Measurements from ENCODE around the gene FN3KRP.

The FN3KRP gene

GRCh38 chr17:82716203-82717010 lies at the start of gene FN3KRP:
Gene FN3KRP, plus strand, starts transcription at chr17:82716706. Its CDS starts 50 bp downstream, at chr17:82716756.
- peak; percentile 65 for DNase-seq

- DNase-seq = no peak
These were observed 49.4 kb upstream of the FN3KRP start for GRCh38 chr17:82666931-82667667.

GRCh38 chr17:82667668-82668000 lies 48.9 kb upstream of the FN3KRP start:
- DNase-seq = no peak

GRCh38 chr17:82668024-82668630 lies 48.4 kb upstream of the FN3KRP start:
- DNase-seq = no peak

- peak; percentile 72 for DNase-seq
These were observed 47.8 kb upstream of the FN3KRP start for GRCh38 chr17:82668631-82669099.

- DNase-seq = no peak
These were observed 45.6 kb upstream of the FN3KRP start for GRCh38 chr17:82670661-82671450.

- DNase-seq = no peak
These were observed 41.6 kb upstream of the FN3KRP start for GRCh38 chr17:82674656-82675475.

- DNase-seq = no peak
These were observed 40.8 kb upstream of the FN3KRP start for GRCh38 chr17:82675476-82676245.

- DNase-seq = no peak
These were observed 39.1 kb upstream of the FN3KRP start for GRCh38 chr17:82677353-82677925.

GRCh38 chr17:82678265-82678891 lies 38.1 kb upstream of the FN3KRP start:
- DNase-seq = no peak

- no peak for DNase-seq
These were observed 36.7 kb upstream of the FN3KRP start for GRCh38 chr17:82679586-82680465.

GRCh38 chr17:82681547-82681946 lies 35.0 kb upstream of the FN3KRP start:
- DNase-seq = no peak

- DNase-seq = no peak
These were observed 33.0 kb upstream of the FN3KRP start for GRCh38 chr17:82683534-82683933.

GRCh38 chr17:82684228-82684841 lies 32.2 kb upstream of the FN3KRP start:
- DNase-seq = no peak

GRCh38 chr17:82685291-82685690 lies 31.2 kb upstream of the FN3KRP start:
- no peak for DNase-seq

- no peak for DNase-seq
These were observed 29.9 kb upstream of the FN3KRP start for GRCh38 chr17:82686366-82687324.

- DNase-seq = no peak
These were observed 29.1 kb upstream of the FN3KRP start for GRCh38 chr17:82687375-82687861.

Measured in NCI-H1694 (cell line).